SW480 (cell line): Measurements from ENCODE around the gene LITAFD.
"Not testable (repeated sequence)": the region's sequence is repeated elsewhere in the genome, so short reads cannot be mapped to it uniquely, and the experiment has no call there.

Experiments
- DNase-seq: peaks from one replicate; pipeline ENCODE4 v3.0.0-alpha.2; 2016; ENCODE audit warnings: low spot score

Gene LITAFD

GRCh38 chr16:8882041-8882617, at the start of gene LITAFD:
Gene LITAFD (plus strand): TSS chr16:8882351. CDS start chr16:8884356, 2,005 bp downstream.
- DNase-seq = no peak

- DNase-seq = peak; percentile 37
Observed at GRCh38 chr16:8832717-8833105, 49.4 kb upstream of the LITAFD start.

DNA sequence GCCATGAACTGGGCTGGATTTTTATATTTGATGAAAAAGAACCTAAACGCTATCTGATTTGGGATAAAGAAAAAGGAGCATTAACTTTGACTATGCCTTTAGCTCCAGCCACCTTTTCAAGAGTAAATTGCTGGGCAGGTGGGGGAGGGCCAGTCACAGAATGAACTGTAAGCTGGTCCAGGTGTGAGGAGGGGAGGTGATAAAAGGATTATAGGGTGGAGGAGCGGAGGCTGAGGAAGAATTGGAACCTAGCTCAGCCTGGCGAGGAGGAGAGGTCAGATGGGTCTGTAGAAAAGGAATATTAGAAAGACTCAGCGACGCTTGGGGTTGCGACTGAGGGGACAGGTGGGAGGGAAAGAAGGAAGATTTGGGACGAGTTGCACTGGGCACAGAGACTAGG, 45.4 kb upstream of the LITAFD start:
- DNase-seq = not testable (repeated sequence)

DNA sequence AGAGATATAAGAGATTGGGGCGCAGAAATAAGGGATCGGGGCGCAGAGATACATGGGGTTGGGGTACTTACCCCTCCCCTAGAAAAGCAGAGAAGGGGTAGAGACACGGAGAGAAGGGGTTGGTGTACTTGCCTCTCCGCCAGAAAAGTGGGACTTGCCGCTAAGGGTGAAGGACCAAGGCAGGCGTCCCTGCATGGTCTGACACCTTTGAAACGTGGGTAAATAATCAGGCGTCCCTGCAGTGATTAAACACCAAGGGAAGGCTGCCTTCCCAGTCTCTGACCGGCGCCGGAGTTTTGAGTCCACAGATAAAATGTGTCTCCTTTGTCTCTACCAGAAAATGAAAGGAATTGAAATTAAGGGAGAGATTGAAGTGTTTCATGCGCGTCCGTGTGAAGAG, 44.6 kb upstream of the LITAFD start:
- DNase-seq = not testable (repeated sequence)

DNA sequence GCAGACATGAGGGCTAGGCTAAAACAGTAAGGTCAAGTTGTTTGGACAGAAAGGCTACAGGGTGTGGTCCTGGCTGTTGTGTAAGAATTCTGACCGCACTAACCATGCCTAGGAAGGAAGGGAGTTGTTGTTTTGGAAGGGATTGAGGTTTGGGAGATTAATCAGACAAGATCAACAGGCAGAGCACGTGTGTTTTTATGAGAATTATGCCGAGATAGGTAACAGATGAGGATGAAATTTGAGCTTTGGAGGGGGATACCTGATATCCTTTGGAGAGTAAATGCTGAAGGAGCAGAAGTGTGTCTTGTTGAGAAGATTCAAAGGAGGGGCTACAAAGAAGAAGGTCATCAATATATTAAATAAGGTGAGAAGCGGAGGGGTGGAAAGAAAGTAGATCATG, 40.1 kb upstream of the LITAFD start:
- not testable (repeated sequence) for DNase-seq

GRCh38 chr16:8843296-8843695, 38.9 kb upstream of the LITAFD start:
- DNase-seq = not testable (repeated sequence)

GRCh38 chr16:8845699-8846298, 36.4 kb upstream of the LITAFD start:
- DNase-seq = no peak

DNA sequence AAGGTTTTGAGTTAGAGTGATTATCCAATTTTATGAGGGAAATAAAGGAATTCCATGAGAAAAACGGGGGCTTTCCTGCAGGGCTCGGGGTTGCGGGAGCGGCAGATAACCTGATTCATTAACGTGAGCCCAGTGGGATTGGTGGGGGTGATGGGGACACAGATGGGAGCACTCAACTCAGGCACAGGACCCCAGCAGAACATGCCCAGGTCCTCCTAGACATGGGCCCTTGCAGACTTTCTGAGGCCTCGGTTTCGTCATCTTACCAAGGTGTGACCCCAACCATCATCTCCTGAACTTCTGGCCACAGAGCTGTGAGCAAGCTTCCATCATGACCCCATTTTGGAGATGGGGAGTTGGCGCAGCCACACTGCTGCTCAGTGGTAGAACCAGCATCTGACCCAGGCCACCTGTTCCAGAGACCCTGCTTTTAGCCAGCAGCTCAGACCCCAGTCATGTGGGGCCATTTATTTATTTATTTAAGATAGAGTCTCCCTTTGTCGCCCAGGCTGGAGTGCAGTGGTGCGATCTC, 35.7 kb upstream of the LITAFD start:
- no peak for DNase-seq

GRCh38 chr16:8847145-8847544, 35.0 kb upstream of the LITAFD start:
- DNase-seq = no peak

GRCh38 chr16:8847623-8848022, 34.5 kb upstream of the LITAFD start:
- no peak for DNase-seq

- DNase-seq = no peak
Observed at GRCh38 chr16:8848231-8848938, 33.8 kb upstream of the LITAFD start.

DNA sequence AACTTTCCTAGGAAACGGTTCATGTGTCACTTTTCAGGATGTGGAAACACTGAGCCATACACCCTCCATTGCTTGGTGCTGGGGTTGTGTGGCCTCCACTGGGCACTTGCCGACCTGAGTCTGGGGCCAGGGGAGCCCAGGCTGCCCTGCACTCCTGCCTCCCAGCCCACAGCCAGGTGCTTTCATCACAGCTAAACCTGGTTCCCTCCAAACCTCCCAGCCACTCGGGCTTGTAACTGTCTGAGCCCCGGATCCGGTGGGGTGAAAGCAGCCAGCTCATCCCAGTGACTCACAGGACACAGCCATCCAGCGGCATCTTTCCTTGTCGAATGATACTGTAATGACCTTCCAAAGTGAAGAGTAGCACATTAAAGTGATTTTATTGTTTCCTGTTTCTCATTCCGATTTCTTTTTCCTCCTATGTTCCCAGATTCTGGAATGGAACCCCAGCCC, 33.2 kb upstream of the LITAFD start:
- DNase-seq = no peak

DNA sequence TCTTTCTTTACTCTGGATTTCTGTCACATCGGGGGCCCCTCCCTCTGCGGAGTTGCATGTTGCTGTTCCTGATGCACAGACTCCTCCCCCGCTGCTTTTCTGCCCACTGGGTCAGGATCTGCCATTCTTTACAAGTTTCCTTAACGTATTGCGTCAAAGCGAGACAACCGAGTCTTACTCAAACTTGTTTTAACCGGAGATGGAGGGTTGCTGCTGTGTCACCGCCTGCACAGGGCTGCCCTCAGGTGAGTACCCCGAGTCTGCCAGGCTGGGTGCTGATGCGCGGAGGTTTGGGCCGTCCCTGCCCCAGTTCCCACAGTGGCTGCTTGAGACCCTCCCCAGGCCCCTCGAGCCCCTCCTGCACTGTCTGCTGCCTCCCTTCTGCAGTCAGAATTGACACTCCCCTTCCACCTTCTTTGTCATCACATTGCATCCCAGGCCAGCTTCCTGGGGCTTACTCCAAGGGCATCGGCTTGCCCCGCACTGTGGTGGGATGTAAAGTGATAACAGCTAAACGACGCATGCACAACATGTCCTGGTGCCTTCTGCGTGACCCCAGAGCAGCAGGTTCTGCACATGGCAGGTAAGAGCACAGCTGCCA, 32.6 kb upstream of the LITAFD start:
- no peak for DNase-seq

GRCh38 chr16:8850279-8850885, 31.8 kb upstream of the LITAFD start:
- DNase-seq = no peak

GRCh38 chr16:8851761-8852403, 30.3 kb upstream of the LITAFD start:
- no peak for DNase-seq

DNA sequence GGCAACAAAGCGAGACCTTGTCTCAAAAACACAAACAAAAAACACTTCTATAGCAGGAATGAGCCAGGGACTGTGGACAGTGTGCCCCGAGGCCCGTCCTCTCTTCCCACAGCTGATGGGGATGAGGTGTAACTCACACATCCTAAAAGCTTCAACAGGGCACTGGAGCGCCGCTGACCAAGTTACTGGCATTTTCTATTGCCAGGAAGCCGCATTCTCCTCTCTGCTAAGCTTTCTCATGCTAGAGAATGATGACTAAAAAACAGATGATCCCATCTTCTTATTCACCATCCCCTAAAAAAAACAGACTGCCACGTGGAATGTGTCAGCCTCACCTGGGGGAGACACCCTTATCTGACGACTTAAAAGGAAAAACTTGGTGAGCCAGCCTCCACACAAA, 29.6 kb upstream of the LITAFD start:
- DNase-seq = no peak

DNA sequence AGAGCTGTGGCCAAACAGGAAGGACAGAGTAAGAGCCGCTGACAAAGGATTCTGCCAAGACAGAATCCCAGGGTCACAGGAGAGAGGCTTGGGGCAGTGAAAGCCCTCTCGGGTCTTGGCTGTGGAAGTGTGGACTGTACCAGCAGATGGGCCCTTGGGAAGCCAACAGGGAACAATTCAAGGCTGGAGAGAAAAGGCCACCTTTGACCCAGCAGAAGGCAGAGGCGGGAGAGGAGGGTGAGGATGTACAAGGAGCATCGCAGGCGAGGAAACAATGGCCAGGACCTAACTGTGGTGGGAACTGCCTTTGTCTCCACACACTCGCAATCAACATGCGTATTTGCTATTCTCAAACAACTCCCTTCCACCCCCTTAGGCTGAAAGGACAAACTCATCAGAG, 29.0 kb upstream of the LITAFD start:
- DNase-seq = no peak

- DNase-seq = no peak
Observed at GRCh38 chr16:8853611-8854010, 28.5 kb upstream of the LITAFD start.

- no peak for DNase-seq
Observed at GRCh38 chr16:8854298-8854948, 27.7 kb upstream of the LITAFD start.

GRCh38 chr16:8855051-8855786, 26.9 kb upstream of the LITAFD start:
- no peak for DNase-seq

DNA sequence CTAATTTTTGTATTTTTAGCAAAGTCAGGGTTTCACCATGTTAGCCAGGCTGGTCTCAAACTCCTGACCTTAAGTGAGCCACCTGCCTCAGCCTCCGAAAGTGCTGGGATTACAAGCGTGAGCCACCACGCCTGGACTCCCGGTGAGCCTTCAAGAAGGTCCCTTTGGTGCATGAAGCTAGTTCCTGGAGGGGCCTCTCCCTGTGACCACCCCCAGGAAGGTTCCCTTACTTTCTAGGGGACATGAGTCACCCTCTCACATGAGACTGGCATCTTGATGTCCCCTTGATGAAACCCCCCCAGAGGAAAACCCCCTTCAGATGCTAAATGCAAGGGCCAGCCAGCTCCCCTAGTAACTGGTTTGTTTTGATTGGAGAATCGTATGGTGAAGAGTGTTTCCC, 26.2 kb upstream of the LITAFD start:
- DNase-seq = no peak
